ENCODE results near the gene CD37. TPM values are rescaled to one million over a fixed set of nuclear protein-coding genes. Genes with fewer than 3 reads are reported as not detected.
"Not testable (repeated sequence)": the region's sequence is repeated elsewhere in the genome, so short reads cannot be mapped to it uniquely, and the experiment has no call there.

Gene CD37
- total RNA-seq, 3 donors from 2014 or later = 99.6 to 116 (median 106) TPM

DNA sequence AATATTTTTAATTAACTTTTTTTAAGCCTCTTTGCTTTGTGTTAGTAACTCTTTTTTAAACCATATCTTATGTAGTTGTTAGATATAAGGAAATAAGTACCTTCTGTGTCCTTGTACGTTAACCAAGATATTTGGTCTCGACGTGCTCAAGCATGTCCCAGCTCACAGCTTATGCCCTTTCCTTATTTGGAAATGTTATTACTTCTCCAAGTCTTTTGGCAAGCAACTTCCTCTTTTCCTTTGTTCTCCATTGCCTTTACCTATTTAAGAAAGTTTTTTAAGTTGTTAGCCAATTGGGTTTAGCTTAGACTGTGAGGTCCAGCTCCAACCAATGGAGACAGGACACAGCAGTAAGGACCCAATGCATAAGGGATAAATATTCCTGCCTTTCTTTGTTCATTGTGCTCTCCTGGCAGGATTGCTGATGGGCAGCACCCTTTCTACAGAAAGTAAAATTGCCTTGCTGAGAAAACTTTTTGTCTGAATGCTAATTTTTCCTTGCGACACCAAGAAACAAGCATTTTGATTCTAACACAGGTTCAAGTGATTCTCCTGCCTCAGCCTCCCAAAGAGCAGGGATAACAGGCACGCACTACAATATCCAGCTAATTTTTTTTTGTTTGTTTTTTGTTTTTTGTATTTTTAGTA, 33.6 kb downstream of the CD37 start:
- ATAC-seq (no peak), DNase-seq (no peak)
- H3K4me3 Mint-ChIP-seq = no peak overlapping the region
- H3K9me3 Mint-ChIP-seq = peaks cover 3% of the 10 kb centered on the region
- peaks cover 11% of the 10 kb centered on the region for H3K27me3 Mint-ChIP-seq (ENCODE audit: low read depth)
- peaks cover 2% of the 10 kb centered on the region for H3K4me1 Mint-ChIP-seq (ENCODE audit: low read depth)
- no peaks in the 10 kb centered on the region for H3K36me3 Mint-ChIP-seq (ENCODE audit: insufficient read depth)

DNA sequence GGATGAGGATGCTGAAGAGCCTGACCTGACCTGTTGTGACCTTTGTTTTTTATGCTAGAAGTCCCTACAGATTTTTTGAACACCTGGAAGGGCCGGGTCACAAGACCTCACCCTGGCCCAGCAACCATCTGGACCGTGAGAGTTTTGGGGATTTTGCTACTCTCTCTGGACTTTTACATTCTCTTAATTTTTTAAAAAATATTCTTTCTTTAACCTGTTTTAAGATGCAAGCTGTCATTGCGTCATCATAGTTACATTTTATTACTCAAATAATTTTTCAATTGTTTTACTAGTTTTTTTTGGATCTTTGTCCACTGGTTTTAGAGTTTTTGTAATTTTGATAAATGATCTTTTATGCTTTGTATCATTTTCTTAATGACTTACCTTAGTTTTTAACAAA, 36.0 kb downstream of the CD37 start:
- Mint-ChIP-seq H3K4me1 (ENCODE audit: low read depth) (no peaks in the 10 kb centered on the region), H3K4me3 (no peak overlapping the region), H3K36me3 (ENCODE audit: insufficient read depth) (no peaks in the 10 kb centered on the region), H3K9me3 (peaks cover 3% of the 10 kb centered on the region), H3K27me3 (ENCODE audit: low read depth) (peaks cover 11% of the 10 kb centered on the region)
- ATAC-seq (no peak), DNase-seq (no peak)

DNA sequence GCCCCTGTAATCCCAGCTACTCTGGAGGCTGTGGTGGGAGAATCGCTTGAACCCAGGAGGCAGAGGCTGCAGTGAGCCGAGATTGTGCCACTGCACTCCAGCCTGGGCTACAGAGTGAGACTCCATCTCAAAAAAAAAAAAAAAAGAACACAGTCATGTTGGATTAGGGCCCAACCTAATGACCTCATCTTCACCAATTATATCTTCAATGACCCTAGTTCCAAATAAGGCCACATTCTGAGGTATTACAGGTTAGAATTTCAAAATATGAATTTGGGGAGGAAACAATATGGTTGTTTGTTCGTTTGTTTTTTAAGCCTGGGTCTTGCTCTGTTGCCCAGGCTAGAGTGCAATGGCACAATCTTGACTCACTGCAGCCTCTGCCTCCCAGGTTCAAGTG, 38.0 kb downstream of the CD37 start:
- not testable (repeated sequence) for H3K36me3 Mint-ChIP-seq (ENCODE audit: insufficient read depth); H3K4me3 Mint-ChIP-seq; H3K9me3 Mint-ChIP-seq; ATAC-seq; DNase-seq; H3K4me1 Mint-ChIP-seq (ENCODE audit: low read depth)
- peaks cover 10% of the 10 kb centered on the region for H3K27me3 Mint-ChIP-seq (ENCODE audit: low read depth)

DNA sequence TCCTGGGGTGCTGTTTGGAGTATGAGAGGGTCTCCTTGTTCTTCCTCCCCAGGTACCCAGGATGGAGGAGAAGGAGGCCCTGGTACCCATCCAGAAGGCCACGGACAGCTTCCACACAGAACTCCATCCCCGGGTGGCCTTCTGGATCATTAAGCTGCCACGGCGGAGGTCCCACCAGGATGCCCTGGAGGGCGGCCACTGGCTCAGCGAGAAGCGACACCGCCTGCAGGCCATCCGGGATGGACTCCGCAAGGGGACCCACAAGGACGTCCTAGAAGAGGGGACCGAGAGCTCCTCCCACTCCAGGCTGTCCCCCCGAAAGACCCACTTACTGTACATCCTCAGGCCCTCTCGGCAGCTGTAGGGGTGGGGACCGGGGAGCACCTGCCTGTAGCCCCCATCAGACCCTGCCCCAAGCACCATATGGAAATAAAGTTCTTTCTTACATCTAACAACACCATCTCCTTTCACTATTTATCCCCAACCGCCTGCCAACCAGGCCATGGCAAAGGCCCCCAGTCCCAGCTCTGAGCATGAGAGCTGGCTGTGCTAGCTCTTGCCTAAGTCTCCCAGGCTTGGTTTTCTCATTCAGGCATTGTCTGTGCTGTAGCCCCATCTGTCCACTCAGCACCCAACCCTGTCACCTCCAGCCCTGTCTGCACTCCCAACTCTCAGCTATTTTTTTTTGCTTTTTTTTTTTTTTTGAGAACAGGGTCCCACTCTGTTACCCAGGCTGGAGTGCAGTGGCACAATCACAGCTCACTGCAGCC, 39.6 kb downstream of the CD37 start:
- Mint-ChIP-seq H3K36me3 (ENCODE audit: insufficient read depth) (no peaks in the 10 kb centered on the region), H3K4me1 (ENCODE audit: low read depth) (no peaks in the 10 kb centered on the region), H3K9me3 (no peaks in the 10 kb centered on the region), H3K4me3 (no peak overlapping the region), H3K27me3 (ENCODE audit: low read depth) (peaks cover 12% of the 10 kb centered on the region)
- no peak for DNase-seq
- ATAC-seq = no peak

DNA sequence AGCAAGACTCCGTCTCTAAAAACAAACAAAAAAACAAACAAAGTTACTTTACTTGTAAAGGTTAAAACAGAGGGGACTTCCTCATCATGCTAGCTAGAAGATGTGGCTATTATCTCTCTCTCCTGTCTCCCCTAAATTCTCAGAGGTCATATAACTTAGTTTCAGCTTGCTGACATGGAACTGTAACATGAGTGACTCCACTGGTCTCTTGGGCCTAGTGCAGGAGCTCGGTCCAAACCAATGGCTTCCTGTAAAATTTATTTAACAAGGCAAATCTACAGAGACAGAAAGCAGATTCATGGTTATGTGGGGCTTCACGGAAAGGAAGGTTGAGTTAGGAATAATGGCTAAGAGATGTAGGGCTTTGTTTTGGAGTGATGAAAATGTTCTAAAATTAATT, 43.3 kb downstream of the CD37 start:
- Mint-ChIP-seq H3K36me3 (ENCODE audit: insufficient read depth) (peaks cover 2% of the 10 kb centered on the region), H3K27me3 (ENCODE audit: low read depth) (peaks cover 10% of the 10 kb centered on the region), H3K4me3 (no peak overlapping the region), H3K4me1 (ENCODE audit: low read depth) (no peaks in the 10 kb centered on the region), H3K9me3 (peaks cover 5% of the 10 kb centered on the region)
- no peak for DNase-seq
- no peak for ATAC-seq

DNA sequence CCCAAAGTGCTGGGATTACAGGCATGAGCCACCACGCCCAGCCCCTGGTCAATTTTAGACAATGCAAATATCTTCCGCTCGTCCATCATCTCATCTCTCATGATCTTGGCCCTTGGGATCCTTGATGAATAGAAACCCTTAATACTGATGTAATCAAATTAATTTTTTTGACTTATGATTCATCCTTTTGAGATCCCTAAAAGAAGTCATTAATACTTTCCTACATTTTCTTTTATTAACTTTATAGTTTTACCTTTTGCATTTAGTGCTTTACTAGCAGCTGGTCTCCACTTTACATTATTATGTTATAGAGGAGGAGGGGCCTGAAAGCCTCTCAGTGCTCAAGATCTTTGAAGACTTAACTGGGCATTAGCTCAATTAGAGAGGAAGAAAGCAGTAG, 45.2 kb downstream of the CD37 start:
- Mint-ChIP-seq H3K4me1 (ENCODE audit: low read depth) (no peaks in the 10 kb centered on the region), H3K4me3 (no peak overlapping the region), H3K36me3 (ENCODE audit: insufficient read depth) (peaks cover 2% of the 10 kb centered on the region), H3K27me3 (ENCODE audit: low read depth) (peaks cover 10% of the 10 kb centered on the region), H3K9me3 (peaks cover 5% of the 10 kb centered on the region)
- no peak for ATAC-seq
- DNase-seq = no peak

DNA sequence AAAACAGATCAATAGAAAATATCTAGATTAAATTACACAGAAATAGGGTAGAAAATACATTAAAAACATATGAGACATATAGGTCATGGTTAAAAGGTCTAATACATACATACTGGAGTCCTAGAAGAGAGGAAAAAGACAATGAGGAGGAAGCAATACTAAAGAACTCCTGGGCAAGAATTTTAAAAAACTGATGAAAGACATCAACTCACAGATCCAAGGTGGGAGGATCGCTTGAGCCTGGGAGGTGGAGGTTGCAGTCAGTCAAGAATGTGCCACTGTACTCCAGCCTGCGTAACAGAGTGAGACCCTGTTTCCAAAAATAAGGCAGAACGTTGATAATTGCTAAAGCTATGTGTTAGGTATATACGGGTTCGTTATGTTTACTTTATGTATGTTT, 47.4 kb downstream of the CD37 start:
- no peak for ATAC-seq
- Mint-ChIP-seq H3K4me3 (no peak overlapping the region), H3K27me3 (ENCODE audit: low read depth) (peaks cover 4% of the 10 kb centered on the region), H3K36me3 (ENCODE audit: insufficient read depth) (peaks cover 2% of the 10 kb centered on the region), H3K9me3 (peaks cover 5% of the 10 kb centered on the region), H3K4me1 (ENCODE audit: low read depth) (peaks cover 1% of the 10 kb centered on the region)
- no peak for DNase-seq

DNA sequence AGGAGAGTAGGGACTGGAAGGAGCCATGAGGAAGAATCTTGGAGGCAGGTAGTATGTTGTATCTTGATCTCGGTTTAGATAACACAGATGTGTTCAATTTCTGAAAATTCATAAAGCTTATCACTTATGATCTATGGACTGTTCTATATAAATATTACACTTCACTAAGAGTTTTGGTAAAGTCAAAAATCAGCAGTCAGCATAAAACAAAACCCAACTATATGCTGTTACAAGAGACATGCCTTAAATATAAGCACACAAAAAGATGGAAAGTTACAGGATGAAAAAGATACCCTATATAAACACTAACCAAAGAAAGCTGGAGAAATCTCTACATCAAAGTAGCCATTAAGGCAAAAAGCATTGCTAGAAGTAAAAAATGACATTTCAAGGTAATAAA, 48.4 kb downstream of the CD37 start:
- peaks cover 2% of the 10 kb centered on the region for H3K27me3 Mint-ChIP-seq (ENCODE audit: low read depth)
- ATAC-seq (no peak), DNase-seq (no peak)
- H3K36me3 Mint-ChIP-seq (ENCODE audit: insufficient read depth) = peaks cover 2% of the 10 kb centered on the region
- H3K4me1 Mint-ChIP-seq (ENCODE audit: low read depth) = peaks cover 6% of the 10 kb centered on the region
- H3K9me3 Mint-ChIP-seq = peaks cover 5% of the 10 kb centered on the region
- H3K4me3 Mint-ChIP-seq = no peak overlapping the region

DNA sequence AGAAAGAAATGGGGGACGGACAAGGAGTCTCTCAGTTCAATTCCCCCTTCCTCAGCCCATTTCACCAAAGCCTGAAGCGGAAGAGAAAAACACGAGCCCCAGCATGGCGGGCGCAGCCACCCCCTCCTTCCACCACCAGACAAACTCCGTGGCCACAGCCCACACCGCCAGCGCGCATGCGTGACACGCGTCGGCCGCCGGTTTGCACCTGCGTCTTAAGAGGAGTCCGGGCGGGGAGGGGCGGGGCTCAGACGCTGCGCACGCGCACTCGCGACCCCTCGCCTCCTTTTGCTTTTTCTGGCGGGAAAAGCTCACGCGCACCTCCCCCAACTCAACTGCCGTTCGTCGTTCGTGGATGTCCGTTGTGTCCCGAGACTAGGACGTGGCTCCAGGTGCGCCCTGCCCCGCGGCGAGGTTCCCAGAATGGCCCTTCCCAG, 52.7 kb downstream of the CD37 start, which contains the start of gene KASH5:
TSS of gene KASH5 (plus strand) at position 314 of the 437 bp plus-strand sequence. CDS start 2,635 bp downstream, outside the sequence.
- ATAC-seq (peak; percentile 64 to 88), DNase-seq (peak; percentile 81)
- Mint-ChIP-seq H3K9me3 (no peaks in the 10 kb centered on the region), H3K27me3 (ENCODE audit: low read depth) (peaks cover 2% of the 10 kb centered on the region), H3K4me3 (peak within 1 kb of the TSS; percentile 62), H3K4me1 (ENCODE audit: low read depth) (peaks cover 15% of the 10 kb centered on the region), H3K36me3 (ENCODE audit: insufficient read depth) (no peaks in the 10 kb centered on the region)

DNA sequence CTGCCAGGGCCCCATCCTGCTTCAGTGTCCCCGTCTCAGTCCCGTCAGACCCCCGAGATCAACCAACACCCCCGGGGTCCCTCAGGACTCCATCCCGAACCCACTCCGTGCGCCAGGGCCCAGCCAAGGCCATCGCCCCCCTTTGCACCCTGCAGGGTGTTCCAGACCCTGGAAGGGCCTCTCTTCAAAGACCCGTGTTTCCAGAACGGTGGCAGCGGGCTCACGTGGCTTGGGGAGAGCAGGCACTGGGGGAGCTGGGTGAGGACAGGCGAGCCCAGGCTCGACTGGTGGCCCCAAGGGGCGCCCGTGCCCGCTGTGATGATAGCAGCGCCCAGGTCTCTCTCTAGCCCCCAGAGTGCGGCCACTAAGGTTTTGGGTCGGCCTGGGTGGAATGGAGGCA, 54.2 kb downstream of the CD37 start:
- Mint-ChIP-seq H3K4me1 (ENCODE audit: low read depth) (peaks cover 15% of the 10 kb centered on the region), H3K36me3 (ENCODE audit: insufficient read depth) (no peaks in the 10 kb centered on the region), H3K27me3 (ENCODE audit: low read depth) (peaks cover 2% of the 10 kb centered on the region), H3K9me3 (no peaks in the 10 kb centered on the region), H3K4me3 (no peak overlapping the region)
- DNase-seq (no peak), ATAC-seq (no peak)

Other genes with a start within 250 kb of the CD37 start
- 100 to 1,000 TPM; 278 to 294 (median 283) TPM for gene SNRNP70, start 250.0 kb upstream of the CD37 start, total RNA-seq
- 1 to 10 TPM; 4.0 to 6.3 (median 4.2) TPM for gene LIN7B, start 221.0 kb upstream of the CD37 start, total RNA-seq
- 1 to 10 TPM; 1.5 to 2.9 (median 2.6) TPM for gene C19orf73, start 216.3 kb upstream of the CD37 start, total RNA-seq
- 1 to 10 TPM; 3.4 to 5.0 (median 4.0) TPM for gene PPFIA3, start 215.9 kb upstream of the CD37 start, total RNA-seq
- not detected for gene HRC, start 180.0 kb upstream of the CD37 start, total RNA-seq
- gene TRPM4, start 177.6 kb upstream of the CD37 start, total RNA-seq = under 1 TPM; 0.37 to 0.43 (median 0.38) TPM
- under 1 TPM; 0.20 to 0.92 (median 0.29) TPM for gene SLC6A16, start 10.2 kb upstream of the CD37 start, total RNA-seq
- under 1 TPM in 2 of 3 donors, not detected in 1; 0.16 to 0.33 TPM for gene TEAD2, start 27.0 kb downstream of the CD37 start, total RNA-seq
- not detected for gene DKKL1, start 28.5 kb downstream of the CD37 start, total RNA-seq
- under 1 TPM; 0.24 to 0.48 (median 0.27) TPM for gene KASH5, start 52.8 kb downstream of the CD37 start, total RNA-seq
- gene PTH2, start 88.0 kb downstream of the CD37 start, total RNA-seq = not detected
- not detected for gene GFY, start 90.0 kb downstream of the CD37 start, total RNA-seq
- under 1 TPM in 2 of 3 donors, not detected in 1; 0.08 to 0.13 TPM for gene SLC17A7, start 106.1 kb downstream of the CD37 start, total RNA-seq
- 100 to 1,000 TPM in 2 of 3 donors, 10 to 100 TPM in 1; 95.0 to 105 (median 105) TPM for gene PIH1D1, start 116.4 kb downstream of the CD37 start, total RNA-seq
- 10 to 100 TPM; 35.4 to 42.9 (median 35.8) TPM for gene ALDH16A1, start 117.8 kb downstream of the CD37 start, total RNA-seq
- gene FLT3LG, start 138.8 kb downstream of the CD37 start, total RNA-seq = 10 to 100 TPM; 52.3 to 64.8 (median 56.9) TPM
- 1,000 to 10,000 TPM; 4,599 to 4,940 (median 4,852) TPM for gene RPL13A, start 152.2 kb downstream of the CD37 start, total RNA-seq
- gene RPS11, start 161.0 kb downstream of the CD37 start, total RNA-seq = 1,000 to 10,000 TPM; 2,890 to 3,149 (median 2,904) TPM
- gene FCGRT, start 177.3 kb downstream of the CD37 start, total RNA-seq = 1 to 10 TPM; 5.8 to 9.5 (median 8.9) TPM
- 1 to 10 TPM; 2.4 to 4.0 (median 3.5) TPM for gene RCN3, start 192.6 kb downstream of the CD37 start, total RNA-seq
- 10 to 100 TPM; 86.0 to 89.6 (median 87.0) TPM for gene NOSIP, start 245.2 kb downstream of the CD37 start, total RNA-seq
- gene PRRG2, start 245.9 kb downstream of the CD37 start, total RNA-seq = 1 to 10 TPM; 1.0 to 1.4 (median 1.3) TPM